Keratinocyte (primary cell): ENCODE measurements around the gene CERT1. TPM values are rescaled to one million over a fixed set of nuclear protein-coding genes. Genes with fewer than 3 reads are reported as not detected.

Experiments
- DNase-seq: peaks from one replicate; pipeline ENCODE4 v3.0.0-alpha.2; 2011; ENCODE audit warnings: low read depth, missing footprints, low spot score
- FAIRE-seq: peaks from 2 replicates; lab custom pipeline; 2011; peaks lifted over from hg19 to GRCh38; lab: Jason Lieb, UNC
- H2AFZ ChIP-seq: 2 replicates; pipeline ENCODE4 v1.6.0; 2012; ENCODE audit warnings: low read length, control low read depth, inconsistent platforms; ENCODE audit not compliant: control insufficient read depth
- H3K27ac ChIP-seq: 2 replicates; pipeline ENCODE4 v1.5.1; 2011; ENCODE audit warnings: low read length; ENCODE audit not compliant: control insufficient read depth, insufficient read depth
- H3K27me3 ChIP-seq: 3 replicates; pipeline ENCODE4 v1.6.0; 2011; ENCODE audit warnings: low read length; ENCODE audit not compliant: control insufficient read depth, insufficient read depth; ENCODE audit errors: extremely low read depth
- H3K36me3 ChIP-seq, 2 experiments: 2 replicates in 1 of 2; 3 replicates in 1 of 2; pipeline ENCODE4 v1.5.1; 2011; ENCODE audit warnings: low read length in 2 of 2, mild to moderate bottlenecking in 1 of 2; ENCODE audit not compliant: control insufficient read depth in 2 of 2, insufficient read depth in 2 of 2; ENCODE audit errors: extremely low read depth in 1 of 2
- H3K4me1 ChIP-seq: 3 replicates; pipeline ENCODE4 v1.5.1; 2011; ENCODE audit warnings: low read length; ENCODE audit not compliant: control insufficient read depth, insufficient read depth; ENCODE audit errors: extremely low read depth
- H3K4me2 ChIP-seq: 3 replicates; pipeline ENCODE4 v1.6.0; 2011; ENCODE audit warnings: low read depth, low read length; ENCODE audit not compliant: control insufficient read depth, insufficient read depth; ENCODE audit errors: extremely low read depth
- H3K4me3 ChIP-seq, 3 experiments: fragments of 200-600 bp in 1 of 3; sonication (generic) in 1 of 3; 2 replicates in 2 of 3; 3 replicates in 1 of 3; pipeline ENCODE4 v1.5.1; 2011 to 2016; ENCODE audit warnings: low read length in 3 of 3, mild to moderate bottlenecking in 3 of 3, control low read depth in 2 of 3, inconsistent platforms in 1 of 3, low read depth in 1 of 3, mixed read lengths in 1 of 3, mixed run types in 1 of 3, moderate library complexity in 1 of 3; ENCODE audit not compliant: control insufficient read depth in 2 of 3, insufficient read depth in 2 of 3; ENCODE audit errors: extremely low read depth in 1 of 3
- H3K79me2 ChIP-seq: 2 replicates; pipeline ENCODE4 v1.6.0; 2012; ENCODE audit warnings: low read length; ENCODE audit not compliant: control insufficient read depth, insufficient read depth
- H3K9ac ChIP-seq: 3 replicates; pipeline ENCODE4 v1.6.0; 2011; ENCODE audit warnings: low read length; ENCODE audit not compliant: control insufficient read depth, insufficient read depth; ENCODE audit errors: extremely low read depth
- H3K9me1 ChIP-seq: 3 replicates; pipeline ENCODE4 v1.6.0; 2011; ENCODE audit warnings: low read length; ENCODE audit not compliant: control insufficient read depth, insufficient read depth; ENCODE audit errors: extremely low read depth
- H3K9me3 ChIP-seq: 2 replicates; pipeline ENCODE4 v1.5.1; 2012; ENCODE audit warnings: low read depth, low read length; ENCODE audit not compliant: control insufficient read depth
- H4K20me1 ChIP-seq: 3 replicates; pipeline ENCODE4 v1.6.0; 2011; ENCODE audit warnings: low read length; ENCODE audit not compliant: control insufficient read depth, insufficient read depth; ENCODE audit errors: extremely low read depth
- EZH2 ChIP-seq: IDR thresholded peaks from one replicate; pipeline ENCODE4 v1.6.1; 2012; ENCODE audit warnings: inconsistent platforms, mild to moderate bottlenecking, low read length, moderate library complexity
- dilution Hi-C: fragments of 300-500 bp; cut with MboI; formaldehyde crosslinking; loops from one replicate; pipeline ENCODE4 v1.7.0; 2020; ENCODE audit warnings: low sequenced_read_pairs; ENCODE audit not compliant: extremely low pct_ligation_motif_present
- polyA plus RNA-seq, 5 experiments: library from polyadenylated mRNA; depleted of rRNA in 3 of 5; stranded (reverse) in 3 of 5; stranded (forward) in 1 of 5; unstranded in 1 of 5; fragments of >200 nt; gene quantifications; 1 replicate in 1 of 5; 2 replicates in 3 of 5; 3 replicates in 1 of 5; pipeline versions ENCODE4 v1.2.1 to v1.2.3, GENCODE V29; 2011 to 2012; ENCODE audit warnings: missing spikeins in 2 of 5, low read depth in 1 of 5, low replicate concordance in 1 of 5
- TF ChIP-seq, protein P1 (sequence below), 3 experiments: IDR thresholded peaks in 1 of 3; conservative IDR thresholded peaks in 1 of 3; optimal IDR thresholded peaks in 1 of 3; 2 replicates in 2 of 3; 3 replicates in 1 of 3; pipeline versions ENCODE3 to v1.5.1; 2011; ENCODE audit warnings: low read length in 3 of 3, mild to moderate bottlenecking in 3 of 3, moderate library complexity in 2 of 3, control low read depth in 1 of 3, inconsistent platforms in 1 of 3; ENCODE audit not compliant: insufficient read depth in 2 of 3; ENCODE audit errors: extremely low read depth in 1 of 3

The CERT1 gene
- polyA plus RNA-seq, 1 donor (not counting 4 experiments of a cell fraction or from before 2014, with no cell fraction given), result 20.8 TPM

DNA sequence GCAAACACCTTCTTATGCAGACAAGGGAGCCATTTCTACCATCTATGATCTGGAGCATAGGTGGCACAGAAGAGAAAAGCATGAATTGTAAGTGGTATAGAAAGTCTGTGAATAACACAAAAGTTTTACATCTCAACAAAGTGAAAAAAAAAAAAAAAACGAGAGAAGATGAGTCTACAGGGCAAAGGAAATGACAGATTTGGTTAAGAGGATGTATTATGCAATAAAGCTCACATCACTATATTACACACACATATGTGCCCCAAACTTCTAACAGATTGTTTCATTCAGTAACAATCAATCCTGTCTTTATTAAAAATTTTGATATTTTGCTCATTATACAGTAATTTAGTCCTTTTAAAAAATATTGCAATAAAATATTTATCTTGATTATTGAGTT is 49.8 kb downstream of the CERT1 start:
- dilution Hi-C loops, result no loop called here
- no peak overlapping the region for H2AFZ ChIP-seq
- TF ChIP-seq, protein P1, sequence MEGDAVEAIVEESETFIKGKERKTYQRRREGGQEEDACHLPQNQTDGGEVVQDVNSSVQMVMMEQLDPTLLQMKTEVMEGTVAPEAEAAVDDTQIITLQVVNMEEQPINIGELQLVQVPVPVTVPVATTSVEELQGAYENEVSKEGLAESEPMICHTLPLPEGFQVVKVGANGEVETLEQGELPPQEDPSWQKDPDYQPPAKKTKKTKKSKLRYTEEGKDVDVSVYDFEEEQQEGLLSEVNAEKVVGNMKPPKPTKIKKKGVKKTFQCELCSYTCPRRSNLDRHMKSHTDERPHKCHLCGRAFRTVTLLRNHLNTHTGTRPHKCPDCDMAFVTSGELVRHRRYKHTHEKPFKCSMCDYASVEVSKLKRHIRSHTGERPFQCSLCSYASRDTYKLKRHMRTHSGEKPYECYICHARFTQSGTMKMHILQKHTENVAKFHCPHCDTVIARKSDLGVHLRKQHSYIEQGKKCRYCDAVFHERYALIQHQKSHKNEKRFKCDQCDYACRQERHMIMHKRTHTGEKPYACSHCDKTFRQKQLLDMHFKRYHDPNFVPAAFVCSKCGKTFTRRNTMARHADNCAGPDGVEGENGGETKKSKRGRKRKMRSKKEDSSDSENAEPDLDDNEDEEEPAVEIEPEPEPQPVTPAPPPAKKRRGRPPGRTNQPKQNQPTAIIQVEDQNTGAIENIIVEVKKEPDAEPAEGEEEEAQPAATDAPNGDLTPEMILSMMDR (optimal IDR thresholded peaks at IDR 0.05 in 1 of 3, IDR thresholded peaks at IDR 0.05 in 1 of 3, conservative IDR thresholded peaks at IDR 0.05 in 1 of 3; ENCODE audit: extremely low read depth in 1 of 3, insufficient read depth in 2 of 3, low read length in 3 of 3), result no peak
- TF ChIP-seq EZH2, result no peak
- H3K4me2 ChIP-seq, result no peak overlapping the region
- H3K79me2 ChIP-seq, result peaks cover 9% of the 10 kb centered on the region
- DNase-seq, result no peak
- H4K20me1 ChIP-seq, result no peaks in the 10 kb centered on the region
- no peaks in the 10 kb centered on the region for H3K27me3 ChIP-seq
- no peaks in the 10 kb centered on the region for H3K36me3 ChIP-seq
- no peaks in the 10 kb centered on the region for H3K9me3 ChIP-seq
- H3K4me3 ChIP-seq, result no peak overlapping the region
- H3K9me1 ChIP-seq, result no peaks in the 10 kb centered on the region
- FAIRE-seq, result no peak
- H3K9ac ChIP-seq, result no peak overlapping the region
- peaks cover 15% of the 10 kb centered on the region for H3K4me1 ChIP-seq
- H3K27ac ChIP-seq, result no peak overlapping the region

GRCh38 chr5:75460942-75461610 is 50.4 kb downstream of the CERT1 start:
- no peak for FAIRE-seq
- DNase-seq, result no peak
- no peak overlapping the region for H2AFZ ChIP-seq
- H3K9ac ChIP-seq, result no peak overlapping the region
- peaks cover 15% of the 10 kb centered on the region for H3K4me1 ChIP-seq
- dilution Hi-C loops, result no loop called here
- no peak overlapping the region for H3K4me3 ChIP-seq
- no peak overlapping the region for H3K27ac ChIP-seq
- no peaks in the 10 kb centered on the region for H4K20me1 ChIP-seq
- no peaks in the 10 kb centered on the region for H3K36me3 ChIP-seq
- no peak overlapping the region for H3K4me2 ChIP-seq
- no peaks in the 10 kb centered on the region for H3K9me1 ChIP-seq
- H3K27me3 ChIP-seq, result no peaks in the 10 kb centered on the region
- H3K79me2 ChIP-seq, result peaks cover 9% of the 10 kb centered on the region
- TF ChIP-seq, protein P1 (optimal IDR thresholded peaks at IDR 0.05 in 1 of 3, IDR thresholded peaks at IDR 0.05 in 1 of 3, conservative IDR thresholded peaks at IDR 0.05 in 1 of 3; ENCODE audit: extremely low read depth in 1 of 3, insufficient read depth in 2 of 3, low read length in 3 of 3), result no peak
- no peak for TF ChIP-seq EZH2
- no peaks in the 10 kb centered on the region for H3K9me3 ChIP-seq
